PC-3 (cell line): ENCODE measurements around the gene CNPY3.

ENCODE experiments used
- EZH2 ChIP-seq: fragments of 300-600 bp; sonication (generic); IDR thresholded peaks from one replicate; pipeline ENCODE4 v1.6.1; 2017; ENCODE audit warnings: antibody characterized with exemption, mild to moderate bottlenecking, low read length; ENCODE audit not compliant: unreplicated experiment
- EZH2phosphoT487 ChIP-seq: fragments of 300-600 bp; sonication (generic); IDR thresholded peaks from 2 replicates; pipeline ENCODE4 v1.6.1; 2018; ENCODE audit warnings: mild to moderate bottlenecking, antibody characterized with exemption, low read length, borderline replicate concordance
- TF ChIP-seq, protein P1 (sequence below): fragments of 300-600 bp; sonication (generic); conservative IDR thresholded peaks from 2 replicates; pipeline ENCODE4 v1.5.1; 2017; ENCODE audit warnings: antibody characterized with exemption, low read depth, mild to moderate bottlenecking, low read length

- TF ChIP-seq, protein P1, sequence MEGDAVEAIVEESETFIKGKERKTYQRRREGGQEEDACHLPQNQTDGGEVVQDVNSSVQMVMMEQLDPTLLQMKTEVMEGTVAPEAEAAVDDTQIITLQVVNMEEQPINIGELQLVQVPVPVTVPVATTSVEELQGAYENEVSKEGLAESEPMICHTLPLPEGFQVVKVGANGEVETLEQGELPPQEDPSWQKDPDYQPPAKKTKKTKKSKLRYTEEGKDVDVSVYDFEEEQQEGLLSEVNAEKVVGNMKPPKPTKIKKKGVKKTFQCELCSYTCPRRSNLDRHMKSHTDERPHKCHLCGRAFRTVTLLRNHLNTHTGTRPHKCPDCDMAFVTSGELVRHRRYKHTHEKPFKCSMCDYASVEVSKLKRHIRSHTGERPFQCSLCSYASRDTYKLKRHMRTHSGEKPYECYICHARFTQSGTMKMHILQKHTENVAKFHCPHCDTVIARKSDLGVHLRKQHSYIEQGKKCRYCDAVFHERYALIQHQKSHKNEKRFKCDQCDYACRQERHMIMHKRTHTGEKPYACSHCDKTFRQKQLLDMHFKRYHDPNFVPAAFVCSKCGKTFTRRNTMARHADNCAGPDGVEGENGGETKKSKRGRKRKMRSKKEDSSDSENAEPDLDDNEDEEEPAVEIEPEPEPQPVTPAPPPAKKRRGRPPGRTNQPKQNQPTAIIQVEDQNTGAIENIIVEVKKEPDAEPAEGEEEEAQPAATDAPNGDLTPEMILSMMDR, result no peak
- TF ChIP-seq EZH2, result no peak
- no peak for TF ChIP-seq EZH2phosphoT487
Observed at GRCh38 chr6:42958125-42958524, 28.8 kb downstream of the CNPY3 start.
